Psoas muscle (tissue), 8 donors: ENCODE measurements around the gene IGFBP1. TPM values are rescaled to one million over a fixed set of nuclear protein-coding genes. Genes with fewer than 3 reads are reported as not detected.

Source experiments
- ATAC-seq, 4 donors: fragments of 200-7000 bp; cut with Tn5 transposase; one replicate each; pipeline ENCODE4 v1.9.1; 2020; ENCODE audit warnings: moderate library complexity in 3 of 4, mild to moderate bottlenecking in 2 of 4
- DNase-seq, 2 donors: peaks; one replicate each; pipeline ENCODE4 v3.0.0-alpha.2; 2020
- H3K27ac ChIP-seq: fragments of 200-600 bp; one replicate; pipeline ENCODE4 v1.8.0; 2022
- H3K27me3 ChIP-seq, 3 donors: fragments of 200-600 bp in 1 of 3; one replicate each; pipeline versions ENCODE4 v1.6.1 to v1.8.0; 2013 to 2022; ENCODE audit warnings: low read length in 2 of 3, mild to moderate bottlenecking in 2 of 3, moderate library complexity in 1 of 3; ENCODE audit not compliant: insufficient read depth in 3 of 3
- H3K36me3 ChIP-seq, 2 donors: fragments of 200-600 bp in 1 of 2; one replicate each; pipeline versions ENCODE4 v1.6.1 to v1.8.0; 2013 to 2022; ENCODE audit warnings: low read depth in 1 of 2, mild to moderate bottlenecking in 1 of 2, moderate library complexity in 1 of 2; ENCODE audit not compliant: insufficient read depth in 1 of 2
- H3K4me1 ChIP-seq: fragments of 200-600 bp; one replicate; pipeline ENCODE4 v1.8.0; 2022
- H3K4me3 ChIP-seq: fragments of 200-600 bp; one replicate; pipeline ENCODE4 v1.8.0; 2022; ENCODE audit warnings: mild to moderate bottlenecking
- H3K9me3 ChIP-seq: fragments of 200-600 bp; one replicate; pipeline ENCODE4 v1.8.0; 2022
- WGBS, 3 donors: extraction: QIAGEN DNeasy Blood & Tissue Kit; methylation state at CpG; one replicate each; pipeline versions ENCODE4 v1.1.6 to v1.1.7; 2013; 5-methylcytosine and 5-hydroxymethylcytosine counted together
- intact Hi-C, 2 donors: fragments of 100-400 bp; cut with DNase I; formaldehyde crosslinking; loops; one replicate each; pipeline versions ENCODE4 v1.11.0 to v1.14.2; 2022
- polyA plus RNA-seq, 3 donors: library from polyadenylated mRNA; stranded (reverse); fragments of 200-250 nt; gene quantifications; one replicate each; pipeline ENCODE4 v1.2.3, GENCODE V29; 2013
- total RNA-seq, 4 donors: library from RNA; stranded (reverse); fragmentation: NEBNext Ultra II Directional in 2 of 4; extraction: Animal tissue kit (Norgen Biotek cat#: 25700) in 2 of 4; gene quantifications; one replicate each; pipeline versions ENCODE4 v1.2.1 to v1.2.4, GENCODE V29; 2021 to 2023
- TF ChIP-seq, protein P1 (sequence below): fragments of 200-600 bp; IDR thresholded peaks from one replicate; pipeline ENCODE4 v1.8.0; 2022; ENCODE audit warnings: antibody characterized with exemption
- donor health status: healthy with polysubstance abuse.
- donor health status: DM: no; HTN: no; CAD: no; lungs with moderate emphysema.
- donor health status: Bipolar disorder and iron deficiency.
- donor health status: healthy.
- donor health status: DM: yes; HTN: yes; CAD: no.
- donor health status: DM: no; HTN: no; CAD: no.
- donor health status: DM: no; HTN: no; CAD: no.
- donor health status: DM: yes; HTN: yes; CAD: no.

Gene IGFBP1
- total and polyA plus RNA-seq, 7 donors = not detected

DNA sequence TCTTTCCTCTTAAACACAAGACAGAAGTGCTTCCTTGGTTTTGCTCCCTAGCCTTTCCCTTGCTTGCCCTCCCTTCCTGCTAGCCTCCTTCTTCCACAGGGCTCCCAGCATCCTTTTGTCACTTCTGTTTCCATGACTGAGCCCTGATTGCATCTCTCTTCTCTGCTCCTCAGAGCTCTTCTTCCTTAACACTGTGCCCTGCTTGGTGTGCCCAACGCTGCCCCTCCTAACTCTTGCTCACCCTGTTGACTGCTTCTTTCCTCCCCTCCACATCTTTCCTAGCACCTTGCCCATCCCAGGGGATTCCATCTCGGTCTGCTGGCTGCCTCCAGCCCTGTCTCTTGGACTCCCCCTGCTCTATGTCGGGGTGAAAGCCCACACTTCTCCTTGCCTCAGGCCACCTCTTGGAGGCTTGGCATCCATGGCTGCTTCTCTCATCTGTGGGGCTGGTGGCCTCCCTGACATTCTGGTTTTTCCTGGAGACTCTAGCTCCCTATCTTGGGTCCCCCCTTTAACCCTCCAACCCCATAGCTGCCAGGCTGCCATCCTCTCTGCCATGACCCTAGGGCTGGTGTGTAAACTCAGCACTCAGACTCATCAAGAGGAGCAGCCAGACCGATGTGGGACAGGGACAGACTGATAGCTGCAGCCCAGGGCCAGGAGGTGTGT lies 5.8 kb downstream of the IGFBP1 start:
- Histone ChIP-seq H3K9me3 (no peaks in the 10 kb centered on the region), H3K4me1 (no peaks in the 10 kb centered on the region), H3K4me3 (no peak overlapping the region), H3K36me3 (no peaks in the 10 kb centered on the region), H3K27ac (no peak overlapping the region), H3K27me3 (peaks cover 0 to 10% (median 3%) of the 10 kb centered on the region in 3 donors)
- DNase-seq (no peak), ATAC-seq (no peak)
- WGBS, 3 donors = 81 to 82% (median 81%) methylated on average over 4 of the region's 4 CpGs
- intact Hi-C loops = no loop called here
- TF ChIP-seq, protein P1, sequence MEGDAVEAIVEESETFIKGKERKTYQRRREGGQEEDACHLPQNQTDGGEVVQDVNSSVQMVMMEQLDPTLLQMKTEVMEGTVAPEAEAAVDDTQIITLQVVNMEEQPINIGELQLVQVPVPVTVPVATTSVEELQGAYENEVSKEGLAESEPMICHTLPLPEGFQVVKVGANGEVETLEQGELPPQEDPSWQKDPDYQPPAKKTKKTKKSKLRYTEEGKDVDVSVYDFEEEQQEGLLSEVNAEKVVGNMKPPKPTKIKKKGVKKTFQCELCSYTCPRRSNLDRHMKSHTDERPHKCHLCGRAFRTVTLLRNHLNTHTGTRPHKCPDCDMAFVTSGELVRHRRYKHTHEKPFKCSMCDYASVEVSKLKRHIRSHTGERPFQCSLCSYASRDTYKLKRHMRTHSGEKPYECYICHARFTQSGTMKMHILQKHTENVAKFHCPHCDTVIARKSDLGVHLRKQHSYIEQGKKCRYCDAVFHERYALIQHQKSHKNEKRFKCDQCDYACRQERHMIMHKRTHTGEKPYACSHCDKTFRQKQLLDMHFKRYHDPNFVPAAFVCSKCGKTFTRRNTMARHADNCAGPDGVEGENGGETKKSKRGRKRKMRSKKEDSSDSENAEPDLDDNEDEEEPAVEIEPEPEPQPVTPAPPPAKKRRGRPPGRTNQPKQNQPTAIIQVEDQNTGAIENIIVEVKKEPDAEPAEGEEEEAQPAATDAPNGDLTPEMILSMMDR = no peak

DNA sequence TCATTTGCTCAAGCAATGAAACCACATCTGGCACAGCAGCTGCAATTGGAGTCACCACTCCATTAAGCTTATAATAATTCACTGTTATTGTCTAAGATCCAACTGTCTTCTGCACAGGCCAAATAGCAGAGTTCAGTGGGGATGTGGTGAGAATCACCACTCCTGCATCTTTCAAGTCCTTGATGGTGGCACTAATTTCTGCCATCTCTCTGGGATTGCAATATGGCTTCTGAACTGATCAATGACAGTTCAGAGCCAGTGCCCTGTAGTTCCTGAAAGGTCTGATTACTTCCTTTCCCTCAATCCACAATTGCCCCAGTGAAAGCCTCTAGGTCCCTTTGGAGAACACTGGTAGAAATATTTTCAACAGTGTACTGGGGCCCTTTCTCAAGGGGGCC lies 6.4 kb downstream of the IGFBP1 start:
- H3K4me3 ChIP-seq = no peak overlapping the region
- no peaks in the 10 kb centered on the region for H3K4me1 ChIP-seq
- DNase-seq (no peak), ATAC-seq (no peak)
- no peak overlapping the region for H3K27ac ChIP-seq
- intact Hi-C loops = no loop called here
- TF ChIP-seq, protein P1 = no peak
- H3K27me3 ChIP-seq = peaks cover 0 to 4% (median 2%) of the 10 kb centered on the region in 3 donors
- H3K36me3 ChIP-seq = no peaks in the 10 kb centered on the region
- no peaks in the 10 kb centered on the region for H3K9me3 ChIP-seq

DNA sequence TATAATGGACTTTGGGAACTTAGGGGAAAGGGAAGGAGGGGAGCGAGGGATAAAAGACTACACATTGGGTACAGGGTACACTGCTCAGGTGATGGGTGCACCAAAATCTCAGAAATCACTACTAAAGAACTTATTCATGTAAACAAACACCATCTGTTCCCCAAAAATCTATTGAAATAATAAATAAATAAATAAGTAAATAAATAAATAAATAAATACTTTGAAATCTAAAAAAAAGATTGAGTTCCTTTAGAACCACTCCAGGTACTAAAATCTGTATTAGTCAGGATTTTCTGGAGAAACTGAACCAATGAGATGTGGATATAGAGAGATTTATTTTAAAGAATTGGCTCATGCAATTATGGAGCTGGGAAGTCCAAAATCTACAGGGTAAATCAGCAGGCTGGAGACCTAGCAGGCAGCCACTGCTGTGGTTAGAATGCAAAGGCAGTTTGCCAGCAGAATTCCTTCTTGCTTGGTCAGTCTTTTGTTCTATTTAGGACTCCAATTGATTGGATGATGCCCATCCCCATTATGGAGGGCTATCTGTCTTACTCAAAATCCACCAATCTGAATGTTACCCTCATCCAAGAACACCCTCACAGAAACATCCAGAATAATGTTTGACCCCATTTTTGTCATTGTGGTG lies 8.9 kb downstream of the IGFBP1 start:
- H3K36me3 ChIP-seq = no peaks in the 10 kb centered on the region
- H3K4me3 ChIP-seq = no peak overlapping the region
- no peaks in the 10 kb centered on the region for H3K4me1 ChIP-seq
- DNase-seq (no peak), ATAC-seq (no peak)
- intact Hi-C loops = no loop called here
- peaks cover 0 to 2% (median 0%) of the 10 kb centered on the region in 3 donors for H3K27me3 ChIP-seq
- 95 to 100% (median 100%) methylated on average over 1 of the region's 1 CpG for WGBS, 3 donors
- TF ChIP-seq, protein P1 = no peak
- no peaks in the 10 kb centered on the region for H3K9me3 ChIP-seq
- H3K27ac ChIP-seq = no peak overlapping the region

DNA sequence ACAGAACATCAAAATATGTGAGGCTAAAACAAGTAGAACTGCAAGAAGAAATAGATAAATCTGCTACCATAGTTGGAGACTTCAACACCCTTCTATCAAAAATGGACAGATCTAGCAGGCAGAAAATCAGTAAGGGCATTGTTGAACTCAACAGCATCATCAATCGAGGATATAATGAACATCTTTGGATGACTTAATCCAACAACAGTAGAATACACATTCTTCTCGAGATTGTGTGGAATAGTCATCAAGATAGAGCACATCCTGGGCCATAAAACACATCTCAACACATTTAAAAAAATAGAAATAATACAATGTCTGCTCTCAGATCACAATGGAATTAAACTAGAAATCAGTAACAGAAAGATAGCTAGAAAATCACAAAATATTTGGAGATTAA lies 9.9 kb downstream of the IGFBP1 start:
- H3K27me3 ChIP-seq = peaks cover 0 to 2% (median 0%) of the 10 kb centered on the region in 3 donors
- H3K4me1 ChIP-seq = no peaks in the 10 kb centered on the region
- no peak overlapping the region for H3K27ac ChIP-seq
- ATAC-seq (no peak), DNase-seq (no peak)
- 71 to 74% (median 72%) methylated on average over 2 of the region's 2 CpGs for WGBS, 3 donors
- H3K4me3 ChIP-seq = no peak overlapping the region
- intact Hi-C loops = no loop called here
- TF ChIP-seq, protein P1 = no peak
- H3K9me3 ChIP-seq = no peaks in the 10 kb centered on the region
- H3K36me3 ChIP-seq = no peaks in the 10 kb centered on the region
